Right lobe of liver (tissue), 6 donors: ENCODE results near the gene TEX35. TPM values are rescaled to one million over a fixed set of nuclear protein-coding genes. Genes with fewer than 3 reads are reported as not detected.

Source experiments
- ATAC-seq, 4 donors: fragments of 200-7000 bp; cut with Tn5 transposase; one replicate each; pipeline ENCODE4 v1.9.1; 2020; ENCODE audit warnings: mild to moderate bottlenecking in 4 of 4, moderate library complexity in 4 of 4
- DNase-seq, 3 donors: peaks; one replicate each; pipeline ENCODE4 v3.0.0-alpha.2; 2020
- H3K27ac ChIP-seq, 3 donors: fragments of 200-600 bp; one replicate each; pipeline ENCODE4 v1.8.0; 2022
- H3K27me3 ChIP-seq, 2 donors: fragments of 200-600 bp; one replicate each; pipeline ENCODE4 v1.8.0; 2022
- H3K36me3 ChIP-seq, 4 donors: fragments of 200-600 bp; sonication (generic) in 1 of 4; one replicate each; pipeline versions ENCODE4 v1.5.1 to v1.8.0; 2017 to 2022; ENCODE audit warnings: control low read depth in 1 of 4
- H3K4me1 ChIP-seq, 4 donors: fragments of 200-600 bp; sonication (generic) in 1 of 4; one replicate each; pipeline versions ENCODE4 v1.5.1 to v1.8.0; 2017 to 2022; ENCODE audit warnings: control low read depth in 1 of 4
- H3K4me3 ChIP-seq, 3 donors: fragments of 200-600 bp; one replicate each; pipeline ENCODE4 v1.8.0; 2022
- H3K9me3 ChIP-seq, 4 donors: fragments of 200-600 bp; sonication (generic) in 1 of 4; one replicate each; pipeline versions ENCODE4 v1.5.1 to v1.8.0; 2017 to 2022; ENCODE audit warnings: control low read depth in 1 of 4
- POLR2A ChIP-seq: fragments of 450-650 bp; IDR thresholded peaks from one replicate; pipeline ENCODE4 v1.6.1; 2017; ENCODE audit warnings: antibody characterized with exemption, mild to moderate bottlenecking
- WGBS: methylation state at CpG from one replicate; pipeline ENCODE4 v1.1.6; 2018; ENCODE audit warnings: low coverage, low lambda C conversion rate; ENCODE audit not compliant: insufficient coverage; ENCODE audit errors: missing lambda C conversion rate; 5-methylcytosine and 5-hydroxymethylcytosine counted together
- intact Hi-C, 2 donors: fragments of 100-400 bp; cut with DNase I; formaldehyde crosslinking; loops; one replicate each; pipeline versions ENCODE4 v1.11.2 to v1.14.1; 2022
- small RNA-seq, 2 experiments: library from RNA; depleted of rRNA; stranded (forward); fragments of <200 nt; gene quantifications; one replicate each; pipeline ENCODE3, GENCODE V24; 2016
- total RNA-seq, 6 experiments: library from RNA; depleted of rRNA in 2 of 6; stranded (reverse); fragments of >200 nt in 2 of 6; fragmentation: NEBNext Ultra II Directional in 3 of 6; extraction: Animal tissue kit (Norgen Biotek cat#: 25700) in 3 of 6; gene quantifications; one replicate each; pipeline versions ENCODE4 v1.1.0 to v1.2.4, GENCODE V29; 2016 to 2023
- TF ChIP-seq, protein P1 (sequence below), 4 donors: fragments of 200-600 bp in 3 of 4; fragments of 450-650 bp in 1 of 4; IDR thresholded peaks; one replicate each; pipeline versions ENCODE4 v1.5.1 to v1.8.0; 2016 to 2022; ENCODE audit warnings: antibody characterized with exemption in 4 of 4, mild to moderate bottlenecking in 2 of 4
- donor health status: DM: no; HTN: yes; CAD: no.
- donor health status: DM: no; HTN: no; CAD: no.
- donor health status: DM: no; HTN: no; CAD: no.
- donor health status: DM: no; HTN: yes; CAD: no.
- donor health status: DM: no; HTN: yes; CAD: no.

TEX35 gene
- total RNA-seq, 6 experiments from 2014 or later = not detected

DNA sequence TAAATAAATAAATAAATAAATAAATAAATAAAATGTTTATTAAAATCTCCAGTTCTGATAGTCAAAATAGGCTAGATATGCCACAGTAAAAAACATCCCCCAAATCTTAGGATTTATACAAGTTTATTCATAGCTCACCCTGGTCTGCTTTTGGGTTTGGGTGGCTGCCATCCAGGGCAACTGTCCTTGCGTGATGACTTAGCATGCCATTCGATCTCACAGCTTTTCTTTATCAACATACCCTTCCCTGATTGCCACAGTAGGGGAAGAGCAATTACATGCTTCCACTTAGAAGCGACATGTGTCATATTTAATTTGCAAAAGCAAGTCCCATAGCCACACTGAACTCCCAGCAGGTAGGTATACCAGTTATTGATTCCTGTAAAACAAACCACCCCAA, 52.7 kb downstream of the TEX35 start:
- WGBS = 60% methylated on average over 1 of the region's 3 CpGs
- ATAC-seq (peak in 3 of 4 donors; percentile 30 to 50 (median 32)), DNase-seq (no peak)
- peaks cover 0 to 19% (median 4%) of the 10 kb centered on the region in 4 donors for H3K4me1 ChIP-seq
- TF ChIP-seq, protein P1, sequence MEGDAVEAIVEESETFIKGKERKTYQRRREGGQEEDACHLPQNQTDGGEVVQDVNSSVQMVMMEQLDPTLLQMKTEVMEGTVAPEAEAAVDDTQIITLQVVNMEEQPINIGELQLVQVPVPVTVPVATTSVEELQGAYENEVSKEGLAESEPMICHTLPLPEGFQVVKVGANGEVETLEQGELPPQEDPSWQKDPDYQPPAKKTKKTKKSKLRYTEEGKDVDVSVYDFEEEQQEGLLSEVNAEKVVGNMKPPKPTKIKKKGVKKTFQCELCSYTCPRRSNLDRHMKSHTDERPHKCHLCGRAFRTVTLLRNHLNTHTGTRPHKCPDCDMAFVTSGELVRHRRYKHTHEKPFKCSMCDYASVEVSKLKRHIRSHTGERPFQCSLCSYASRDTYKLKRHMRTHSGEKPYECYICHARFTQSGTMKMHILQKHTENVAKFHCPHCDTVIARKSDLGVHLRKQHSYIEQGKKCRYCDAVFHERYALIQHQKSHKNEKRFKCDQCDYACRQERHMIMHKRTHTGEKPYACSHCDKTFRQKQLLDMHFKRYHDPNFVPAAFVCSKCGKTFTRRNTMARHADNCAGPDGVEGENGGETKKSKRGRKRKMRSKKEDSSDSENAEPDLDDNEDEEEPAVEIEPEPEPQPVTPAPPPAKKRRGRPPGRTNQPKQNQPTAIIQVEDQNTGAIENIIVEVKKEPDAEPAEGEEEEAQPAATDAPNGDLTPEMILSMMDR (IDR thresholded peaks at IDR 0.05) = no peak
- no peak for TF ChIP-seq POLR2A
- no peaks in the 10 kb centered on the region for H3K9me3 ChIP-seq
- H3K27me3 ChIP-seq = no peaks in the 10 kb centered on the region
- H3K4me3 ChIP-seq = no peak overlapping the region
- no peaks in the 10 kb centered on the region for H3K36me3 ChIP-seq
- peak overlapping the region in 2 of 3 donors; percentile 50 to 57 for H3K27ac ChIP-seq
- intact Hi-C loops = no loop called here

DNA sequence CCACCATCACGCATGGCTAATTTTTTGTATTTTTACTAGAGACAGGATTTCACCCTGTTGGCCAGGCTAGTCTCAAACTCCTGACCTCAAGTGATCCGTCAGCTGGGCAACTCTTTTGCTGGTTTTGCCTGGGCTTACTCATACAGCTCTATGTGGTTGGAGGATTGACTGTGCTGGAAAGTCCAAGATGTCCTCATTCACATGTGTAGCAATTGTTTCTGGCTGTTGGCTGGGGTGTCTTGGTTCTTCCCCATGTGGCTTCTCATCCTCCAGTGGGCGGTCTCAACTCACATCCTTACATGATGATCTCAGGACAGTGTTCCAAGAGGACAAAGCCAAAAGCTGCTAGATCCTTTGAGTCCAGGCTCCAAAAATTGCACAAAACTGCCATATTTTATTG, 53.3 kb downstream of the TEX35 start:
- no peaks in the 10 kb centered on the region for H3K36me3 ChIP-seq
- no peaks in the 10 kb centered on the region for H3K27me3 ChIP-seq
- TF ChIP-seq POLR2A = no peak
- TF ChIP-seq, protein P1 (IDR thresholded peaks at IDR 0.05) = no peak
- H3K4me1 ChIP-seq = peaks cover 0 to 19% (median 4%) of the 10 kb centered on the region in 4 donors
- no peak for DNase-seq
- H3K9me3 ChIP-seq = no peaks in the 10 kb centered on the region
- WGBS = 83% methylated on average over 2 of the region's 3 CpGs
- H3K27ac ChIP-seq = peak overlapping the region in 1 of 3 donors; percentile 50
- H3K4me3 ChIP-seq = no peak overlapping the region
- no peak for ATAC-seq
- intact Hi-C loops = no loop called here

DNA sequence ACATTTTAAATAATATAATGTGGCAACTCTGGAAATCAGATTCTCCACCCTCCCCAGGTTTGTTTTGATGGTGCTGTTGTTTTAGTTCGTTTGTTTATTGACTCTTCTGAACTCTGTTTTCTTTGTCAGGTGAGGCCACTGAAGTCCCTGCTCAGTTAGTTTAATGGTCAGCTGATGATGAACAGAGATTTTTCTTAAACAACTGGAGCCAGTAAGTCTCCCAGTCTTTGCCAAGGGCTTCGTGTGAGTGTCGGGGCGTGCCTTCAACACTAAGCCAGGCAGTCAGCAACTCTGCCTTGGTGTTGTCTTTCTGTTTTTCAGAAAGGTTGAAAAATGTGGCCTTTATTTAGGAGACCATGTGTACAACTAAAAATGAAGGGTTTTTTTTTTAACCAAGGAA, 58.9 kb downstream of the TEX35 start:
- Histone ChIP-seq H3K27me3 (no peaks in the 10 kb centered on the region), H3K27ac (no peak overlapping the region), H3K36me3 (no peaks in the 10 kb centered on the region), H3K9me3 (no peaks in the 10 kb centered on the region), H3K4me3 (no peak overlapping the region), H3K4me1 (peaks cover 0 to 18% (median 3%) of the 10 kb centered on the region in 4 donors)
- intact Hi-C loops = no loop called here
- no peak for TF ChIP-seq POLR2A
- TF ChIP-seq, protein P1 (IDR thresholded peaks at IDR 0.05) = no peak
- WGBS = 67% methylated on average over 4 of the region's 4 CpGs
- no peak for DNase-seq
- peak in 3 of 4 donors; percentile 38 to 59 (median 57) for ATAC-seq

Small RNA genes lying within 50 kb of the gene (small RNA-seq; reads per million reads assigned to genes)
- 0 reads per million in 2 experiments for gene RF00017
- 0 reads per million in 2 experiments for gene RNA5SP69

Other genes starting within 250 kb of the TEX35 start
- not detected for gene CLEC20A, start 16.1 kb upstream of the TEX35 start, total RNA-seq
- 10 to 100 TPM; 21.0 to 38.3 (median 28.4) TPM for gene RALGPS2, start 212.1 kb downstream of the TEX35 start, total RNA-seq